ENCODE results near the gene GAD1. TPM values are rescaled to one million over a fixed set of nuclear protein-coding genes. Genes with fewer than 3 reads are reported as not detected.

The GAD1 gene
- total RNA-seq, 1 experiment from 2014 or later = not detected

- DNase-seq (ENCODE audit: extremely low read depth, low read depth) = no peak
These were observed 677 bp downstream of the GAD1 start for GRCh38 chr2:170817093-170818035.

GRCh38 chr2:170818036-170818751, 1.5 kb downstream of the GAD1 start:
- DNase-seq (ENCODE audit: extremely low read depth, low read depth) = no peak

GRCh38 chr2:170818752-170819470, 2.2 kb downstream of the GAD1 start:
- no peak for DNase-seq (ENCODE audit: extremely low read depth, low read depth)

- no peak for DNase-seq (ENCODE audit: extremely low read depth, low read depth)
These were observed 3.3 kb downstream of the GAD1 start for GRCh38 chr2:170819680-170820664.

GRCh38 chr2:170820757-170821530, 4.3 kb downstream of the GAD1 start:
- DNase-seq (ENCODE audit: extremely low read depth, low read depth) = no peak

GRCh38 chr2:170821531-170822289, 5.0 kb downstream of the GAD1 start:
- DNase-seq (ENCODE audit: extremely low read depth, low read depth) = no peak

GRCh38 chr2:170822290-170823087, 5.8 kb downstream of the GAD1 start:
- no peak for DNase-seq (ENCODE audit: extremely low read depth, low read depth)

GRCh38 chr2:170823088-170823897, 6.6 kb downstream of the GAD1 start:
- no peak for DNase-seq (ENCODE audit: extremely low read depth, low read depth)

GRCh38 chr2:170823898-170824215, 7.2 kb downstream of the GAD1 start:
- DNase-seq (ENCODE audit: extremely low read depth, low read depth) = no peak

- no peak for DNase-seq (ENCODE audit: extremely low read depth, low read depth)
These were observed 7.9 kb downstream of the GAD1 start for GRCh38 chr2:170824526-170825015.

GRCh38 chr2:170827841-170828532, 11.3 kb downstream of the GAD1 start:
- DNase-seq (ENCODE audit: extremely low read depth, low read depth) = no peak

- DNase-seq (ENCODE audit: extremely low read depth, low read depth) = no peak
These were observed 11.8 kb downstream of the GAD1 start for GRCh38 chr2:170828533-170828916.

- DNase-seq (ENCODE audit: extremely low read depth, low read depth) = no peak
These were observed 12.3 kb downstream of the GAD1 start for GRCh38 chr2:170829036-170829435.

GRCh38 chr2:170830166-170830565, 13.5 kb downstream of the GAD1 start:
- no peak for DNase-seq (ENCODE audit: extremely low read depth, low read depth)

- no peak for DNase-seq (ENCODE audit: extremely low read depth, low read depth)
These were observed 14.4 kb downstream of the GAD1 start for GRCh38 chr2:170831115-170831514.

GRCh38 chr2:170836027-170836426, 19.3 kb downstream of the GAD1 start:
- DNase-seq (ENCODE audit: extremely low read depth, low read depth) = no peak

Measured in NCI-H460 (cell line).